ENCODE measurements around the gene EIF1.

DNA sequence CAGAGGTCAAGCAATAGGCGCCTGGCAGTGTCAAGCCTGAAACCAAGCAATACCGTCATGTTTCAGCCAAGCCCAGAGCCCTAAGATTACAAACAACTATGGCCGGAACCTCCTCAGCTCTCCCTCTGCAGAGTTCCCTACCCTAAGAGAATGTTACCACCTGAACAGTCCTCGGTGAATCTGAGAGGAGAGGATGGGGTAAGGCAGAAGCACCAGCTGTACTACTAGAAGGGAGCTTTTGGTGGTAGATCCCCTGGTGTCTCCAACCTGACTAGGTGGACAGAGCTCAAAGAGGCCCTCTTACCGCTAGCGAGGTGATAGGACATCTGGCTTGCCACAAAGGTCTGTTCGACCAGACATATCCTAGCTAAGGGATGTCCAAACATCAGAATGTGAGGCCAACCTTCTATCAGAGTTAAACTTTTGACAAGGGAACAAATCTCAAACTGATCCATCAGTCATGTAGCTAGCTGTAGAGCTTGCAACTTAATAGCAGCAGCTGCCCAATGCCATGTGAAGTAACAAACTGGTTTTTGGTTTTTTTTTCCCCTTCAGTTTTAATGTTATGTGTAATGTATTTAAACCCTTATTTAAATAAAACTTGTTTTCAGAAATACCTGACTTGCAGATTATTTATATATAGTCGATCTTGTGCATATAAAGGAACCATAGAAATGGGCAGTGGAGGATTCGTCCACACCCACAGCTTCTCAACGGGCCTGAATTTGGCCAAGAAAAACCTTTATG, 2.5 kb downstream of the EIF1 start:
- no peak for TF ChIP-seq CTCF (IDR thresholded peaks at IDR 0.05; ENCODE audit: control extremely low read depth in 1 of 3, insufficient read depth in 1 of 3, low read depth in 1 of 3, low read length in 3 of 3)
- TF ChIP-seq POLR2AphosphoS5 (IDR thresholded peaks at IDR 0.05; ENCODE audit: low read depth, low read length): peak; percentile 75
- no peak for TF ChIP-seq BRCA1 (IDR thresholded peaks at IDR 0.05; ENCODE audit: low read depth, low read length)
- no peak for TF ChIP-seq CEBPB (IDR thresholded peaks at IDR 0.05; ENCODE audit: low read depth, low read length)
